HuH-7.5 (cell line): Measurements from ENCODE around the gene RAVER1.
"Not testable (repeated sequence)": the region's sequence is repeated elsewhere in the genome, so short reads cannot be mapped to it uniquely, and the experiment has no call there.

ENCODE experiments used
- DNase-seq: peaks from one replicate; pipeline ENCODE4 v3.0.0; 2011; ENCODE audit warnings: low spot score

RAVER1 gene

DNA sequence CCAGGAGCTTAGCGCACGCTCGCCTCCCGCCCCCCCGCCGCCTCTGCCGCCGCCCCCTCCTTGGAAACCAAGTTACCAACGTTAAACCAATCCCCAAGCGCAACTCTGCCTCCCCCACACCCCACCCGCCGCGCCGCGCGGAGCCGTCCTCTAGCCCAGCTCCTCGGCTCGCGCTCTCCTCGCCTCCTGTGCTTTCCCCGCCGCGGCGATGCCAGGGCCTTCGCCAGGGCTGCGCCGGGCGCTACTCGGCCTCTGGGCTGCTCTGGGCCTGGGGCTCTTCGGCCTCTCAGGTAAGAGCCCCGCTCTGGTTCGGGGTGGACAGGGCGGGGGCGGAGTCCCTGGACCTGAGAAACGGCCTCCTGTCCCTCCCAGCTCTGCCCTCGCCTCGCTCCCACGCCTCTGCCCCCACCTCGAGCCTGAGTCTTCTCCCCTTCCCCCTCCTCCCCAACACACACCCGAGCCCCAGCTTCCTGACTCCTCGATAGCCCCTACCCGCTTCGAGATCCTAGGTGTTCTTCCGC lies 43.4 kb downstream of the RAVER1 start, which contains the start of gene ICAM5:
Gene ICAM5 (plus strand): TSS at position 117 of the 521 bp plus-strand sequence. CDS start 92 bp downstream, at position 209.
- DNase-seq: no peak

GRCh38 chr19:10289167-10289835 lies 44.0 kb downstream of the RAVER1 start:
- peak; percentile 86 for DNase-seq

- DNase-seq: peak; percentile 97
Observed at GRCh38 chr19:10288662-10289166, 44.6 kb downstream of the RAVER1 start.

DNA sequence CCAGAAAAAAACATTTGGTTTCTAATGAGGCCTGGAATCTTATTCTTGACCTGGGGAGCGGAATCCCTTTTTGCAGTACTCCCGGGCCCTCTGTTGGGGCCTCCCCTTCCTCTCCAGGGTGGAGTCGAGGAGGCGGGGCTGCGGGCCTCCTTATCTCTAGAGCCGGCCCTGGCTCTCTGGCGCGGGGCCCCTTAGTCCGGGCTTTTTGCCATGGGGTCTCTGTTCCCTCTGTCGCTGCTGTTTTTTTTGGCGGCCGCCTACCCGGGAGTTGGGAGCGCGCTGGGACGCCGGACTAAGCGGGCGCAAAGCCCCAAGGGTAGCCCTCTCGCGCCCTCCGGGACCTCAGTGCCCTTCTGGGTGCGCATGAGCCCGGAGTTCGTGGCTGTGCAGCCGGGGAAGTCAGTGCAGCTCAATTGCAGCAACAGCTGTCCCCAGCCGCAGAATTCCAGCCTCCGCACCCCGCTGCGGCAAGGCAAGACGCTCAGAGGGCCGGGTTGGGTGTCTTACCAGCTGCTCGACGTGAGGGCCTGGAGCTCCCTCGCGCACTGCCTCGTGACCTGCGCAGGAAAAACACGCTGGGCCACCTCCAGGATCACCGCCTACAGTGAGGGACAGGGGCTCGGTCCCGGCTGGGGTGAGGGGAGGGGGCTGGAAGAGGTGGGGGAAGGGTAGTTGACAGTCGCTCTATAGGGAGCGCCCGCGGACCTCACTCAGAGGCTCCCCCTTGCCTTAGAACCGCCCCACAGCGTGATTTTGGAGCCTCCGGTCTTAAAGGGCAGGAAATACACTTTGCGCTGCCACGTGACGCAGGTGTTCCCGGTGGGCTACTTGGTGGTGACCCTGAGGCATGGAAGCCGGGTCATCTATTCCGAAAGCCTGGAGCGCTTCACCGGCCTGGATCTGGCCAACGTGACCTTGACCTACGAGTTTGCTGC lies 46.3 kb downstream of the RAVER1 start, which contains the start of gene ICAM4:
Gene ICAM4 (plus strand): TSS at position 153 of the 935 bp plus-strand sequence. CDS start 58 bp downstream, at position 211.
- DNase-seq: no peak

- DNase-seq: no peak
Observed at GRCh38 chr19:10285393-10285792, 47.9 kb downstream of the RAVER1 start.

DNA sequence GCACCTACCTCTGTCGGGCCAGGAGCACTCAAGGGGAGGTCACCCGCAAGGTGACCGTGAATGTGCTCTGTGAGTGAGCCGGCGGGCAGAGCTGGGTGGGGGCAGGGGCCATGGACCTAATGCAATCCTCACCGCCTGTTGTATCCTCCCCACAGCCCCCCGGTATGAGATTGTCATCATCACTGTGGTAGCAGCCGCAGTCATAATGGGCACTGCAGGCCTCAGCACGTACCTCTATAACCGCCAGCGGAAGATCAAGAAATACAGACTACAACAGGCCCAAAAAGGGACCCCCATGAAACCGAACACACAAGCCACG lies 48.4 kb downstream of the RAVER1 start:
- no peak for DNase-seq

- DNase-seq: no peak
Observed at GRCh38 chr19:10284065-10284959, 49.0 kb downstream of the RAVER1 start.

GRCh38 chr19:10283301-10284064 lies 49.8 kb downstream of the RAVER1 start:
- no peak for DNase-seq

DNA sequence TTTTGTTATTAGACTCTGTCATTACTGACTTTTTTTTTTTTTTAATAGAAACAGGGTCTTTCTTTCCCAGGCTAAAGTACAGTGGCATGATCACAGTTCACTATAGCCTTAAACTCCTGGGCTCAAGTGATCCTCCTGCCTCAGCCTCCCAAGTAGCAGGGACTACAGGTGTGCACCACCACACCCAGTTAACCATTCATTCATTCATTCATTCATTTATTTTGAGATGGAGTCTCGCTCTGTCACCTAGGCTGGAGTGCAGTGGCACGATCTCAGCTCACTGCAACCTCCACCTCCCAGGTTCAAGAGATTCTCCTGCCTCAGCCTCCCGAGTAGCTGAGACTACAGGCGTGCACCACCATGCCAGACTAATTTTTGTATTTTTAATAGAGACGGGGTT lies 51.3 kb downstream of the RAVER1 start:
- not testable (repeated sequence) for DNase-seq

DNA sequence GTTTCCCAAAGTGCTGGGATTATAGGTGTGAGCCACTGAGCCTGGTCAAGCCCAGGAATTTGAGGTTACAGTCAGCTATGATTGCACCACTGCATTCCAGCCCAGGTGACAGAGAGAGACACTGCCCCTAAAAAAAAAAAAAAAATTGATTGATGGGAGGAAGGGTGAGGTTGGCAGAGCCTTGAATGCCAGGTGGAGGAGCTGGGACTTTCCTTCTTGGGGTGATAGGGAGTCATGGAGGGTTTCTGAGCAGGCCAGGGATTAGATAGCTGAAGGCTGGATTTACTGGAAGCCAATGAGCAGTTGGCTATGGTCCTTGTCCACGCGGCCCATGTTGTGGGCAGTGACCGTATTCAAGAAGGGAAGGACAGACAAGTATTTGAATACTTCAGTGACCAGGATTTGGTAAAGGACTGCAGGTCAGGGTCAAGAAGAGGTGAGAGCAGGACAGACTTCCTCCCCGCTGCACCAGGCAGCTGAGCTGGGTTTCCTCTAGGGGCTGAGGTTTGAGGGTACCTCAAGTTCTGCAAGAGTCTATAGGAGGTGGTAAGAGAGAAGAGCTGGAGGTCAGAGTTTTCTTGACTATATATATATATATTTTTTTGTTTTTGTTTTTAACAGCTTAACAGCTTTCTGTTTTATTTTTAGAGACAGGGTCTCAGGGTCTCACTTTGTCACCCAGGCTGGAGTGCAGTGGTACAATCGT lies 53.4 kb downstream of the RAVER1 start:
- DNase-seq: no peak

DNA sequence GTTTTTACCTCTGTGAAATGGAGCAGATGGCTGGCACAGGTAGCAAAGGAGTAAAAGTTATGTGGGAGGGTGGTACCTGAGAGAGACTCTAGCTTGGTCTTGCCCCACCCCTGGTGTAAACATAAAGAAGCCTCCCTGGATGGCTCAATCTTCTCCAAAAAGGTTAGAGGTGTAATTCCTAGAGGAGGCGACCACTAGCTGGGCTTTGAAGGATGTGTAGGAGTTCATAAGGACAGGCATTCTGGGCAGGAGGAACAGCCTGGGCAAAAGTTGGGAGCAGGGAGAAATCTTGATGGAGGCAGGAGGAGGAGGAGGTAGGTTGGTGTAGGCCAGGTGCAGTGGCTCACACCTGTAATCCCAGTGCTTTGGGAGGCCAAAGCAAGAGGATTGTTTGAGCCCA lies 54.4 kb downstream of the RAVER1 start:
- DNase-seq: no peak

DNA sequence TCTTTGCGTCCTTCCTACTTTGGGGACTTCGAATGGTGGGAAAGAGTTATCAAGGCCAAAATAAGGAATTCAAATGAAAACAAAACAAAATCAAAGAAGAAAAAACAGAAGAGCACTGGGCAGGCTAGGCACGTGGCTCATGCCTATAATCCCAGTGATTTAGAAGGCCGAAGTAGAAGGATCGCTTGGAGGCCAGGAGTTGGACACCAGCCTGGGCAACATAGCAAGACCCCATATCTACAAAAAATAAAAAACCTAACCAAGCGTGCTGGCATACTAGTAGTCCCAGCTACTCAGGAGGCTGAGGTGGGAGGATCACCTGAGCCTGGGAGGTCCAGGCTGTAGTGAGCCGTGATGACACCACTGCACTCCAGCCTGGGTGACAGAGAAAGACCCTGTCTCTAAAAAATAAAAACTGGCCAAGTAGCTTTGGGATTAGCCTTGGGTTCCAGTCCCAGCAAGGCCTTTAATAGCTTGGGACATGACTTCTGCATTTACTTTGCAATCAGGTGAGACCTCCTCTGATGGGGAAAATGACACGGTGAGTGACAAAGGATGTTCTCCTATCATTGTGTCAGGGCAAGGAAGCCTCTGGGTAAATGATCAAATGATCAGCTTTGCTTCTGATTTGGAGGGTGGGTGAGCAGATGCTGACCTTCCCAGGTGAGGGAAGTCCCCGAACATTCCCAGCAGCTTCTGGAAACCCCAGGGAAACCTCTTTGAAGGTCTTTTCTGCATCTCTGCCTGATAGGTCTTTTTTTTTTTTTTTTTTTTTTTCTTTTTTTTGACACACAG lies 55.3 kb downstream of the RAVER1 start:
- no peak for DNase-seq

GRCh38 chr19:10274589-10274988 lies 58.7 kb downstream of the RAVER1 start:
- no peak for DNase-seq

DNA sequence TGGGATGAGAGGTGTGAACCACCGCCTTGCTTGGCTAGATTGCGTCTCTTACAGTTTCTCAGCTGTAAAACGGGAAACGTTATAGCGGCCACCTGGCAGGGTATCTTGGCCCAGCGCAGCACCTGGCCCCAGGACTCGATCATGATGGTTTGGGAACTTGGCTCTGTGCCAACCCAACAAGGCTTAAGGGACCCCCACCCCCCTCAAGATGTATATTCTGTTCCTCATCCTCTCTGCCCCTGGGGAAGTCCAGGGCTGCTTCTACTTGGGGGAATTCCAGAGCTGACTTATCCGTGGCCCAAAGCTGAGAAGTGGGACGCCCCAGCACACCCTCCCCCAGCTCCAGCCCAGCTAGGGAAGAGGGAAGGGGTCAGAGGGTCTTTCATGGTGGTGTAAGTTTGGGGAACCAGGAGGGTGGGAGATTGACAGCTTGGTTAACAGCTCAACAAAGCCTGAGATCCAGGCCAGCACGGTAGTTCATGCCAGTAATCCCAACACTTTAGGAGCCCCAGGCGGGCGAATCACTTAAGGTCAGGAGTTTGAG lies 61.7 kb downstream of the RAVER1 start:
- no peak for DNase-seq

GRCh38 chr19:10270616-10271394 lies 62.5 kb downstream of the RAVER1 start, which contains the start of gene ICAM1:
ICAM1 (plus strand) TSS chr19:10271120; CDS start chr19:10271160, 40 bp downstream.
- DNase-seq: peak; percentile 79

- DNase-seq: no peak
Observed at GRCh38 chr19:10270180-10270615, 63.1 kb downstream of the RAVER1 start.

- DNase-seq: peak; percentile 71
Observed at GRCh38 chr19:10269333-10270179, 63.8 kb downstream of the RAVER1 start.
